Fibroblast of lung (primary cell): Measurements from ENCODE around the gene ZCCHC4. TPM values are rescaled to one million over a fixed set of nuclear protein-coding genes. Genes with fewer than 3 reads are reported as not detected.

Experiments used
- DNase-seq, 2 donors: peaks; one replicate each; pipeline versions ENCODE4 v3.0.0 to v3.0.0-alpha.2; 2010; ENCODE audit warnings: low read depth in 2 of 2
- H2AFZ ChIP-seq: 2 replicates; pipeline ENCODE4 v1.5.1; 2012; ENCODE audit warnings: low read length, control low read depth, inconsistent platforms
- H3K27ac ChIP-seq: 2 replicates; pipeline ENCODE4 v1.5.1; 2011; ENCODE audit warnings: low read length, control low read depth; ENCODE audit not compliant: insufficient read depth
- H3K27me3 ChIP-seq: 2 replicates; pipeline ENCODE4 v1.5.1; 2011; ENCODE audit warnings: mild to moderate bottlenecking, low read length; ENCODE audit not compliant: control insufficient read depth, insufficient read depth
- H3K36me3 ChIP-seq: 2 replicates; pipeline ENCODE4 v1.5.1; 2011; ENCODE audit warnings: low read length; ENCODE audit not compliant: control insufficient read depth, insufficient read depth
- H3K4me1 ChIP-seq: 2 replicates; pipeline ENCODE4 v1.5.1; 2011; ENCODE audit warnings: low read length; ENCODE audit not compliant: control insufficient read depth, insufficient read depth; ENCODE audit errors: extremely low read depth
- H3K4me2 ChIP-seq: 2 replicates; pipeline ENCODE4 v1.5.1; 2011; ENCODE audit warnings: low read length, control low read depth; ENCODE audit not compliant: insufficient read depth; ENCODE audit errors: extremely low read depth
- H3K4me3 ChIP-seq, 4 experiments: fragments of 200-600 bp in 1 of 4; sonication (generic) in 1 of 4; replicated peaks in 1 of 4; 2 replicates each; pipeline ENCODE4 v1.5.1; 2011 to 2016; ENCODE audit warnings: low read length in 4 of 4, low read depth in 3 of 4, mild to moderate bottlenecking in 3 of 4, control low read depth in 2 of 4, inconsistent platforms in 1 of 4, mixed read lengths in 1 of 4; ENCODE audit not compliant: insufficient read depth in 1 of 4; ENCODE audit errors: control extremely low read depth in 1 of 4
- H3K79me2 ChIP-seq: 2 replicates; pipeline ENCODE4 v1.5.1; 2012; ENCODE audit warnings: mild to moderate bottlenecking, low read length, inconsistent platforms; ENCODE audit not compliant: control insufficient read depth, insufficient read depth
- H3K9ac ChIP-seq: 2 replicates; pipeline ENCODE4 v1.5.1; 2011; ENCODE audit warnings: mild to moderate bottlenecking, low read length, control low read depth; ENCODE audit not compliant: insufficient read depth
- H3K9me3 ChIP-seq: 2 replicates; pipeline ENCODE4 v1.5.1; 2012; ENCODE audit warnings: low read depth, low read length; ENCODE audit not compliant: control insufficient read depth, insufficient read depth
- H4K20me1 ChIP-seq: 2 replicates; pipeline ENCODE4 v1.5.1; 2011; ENCODE audit warnings: low read length; ENCODE audit not compliant: control insufficient read depth, insufficient read depth; ENCODE audit errors: extremely low read depth
- CTCF ChIP-seq, 2 donors: IDR thresholded peaks in 1 of 2; conservative IDR thresholded peaks in 1 of 2; 1 replicate in 1 of 2; 2 replicates in 1 of 2; pipeline ENCODE4 v1.5.1; 2011 to 2012; ENCODE audit warnings: low read length in 2 of 2, control low read depth in 1 of 2, inconsistent platforms in 1 of 2, low read depth in 1 of 2, mild to moderate bottlenecking in 1 of 2
- EZH2 ChIP-seq: IDR thresholded peaks from 2 replicates; pipeline ENCODE4 v1.5.1; 2012; ENCODE audit warnings: low read length, control low read depth, mild to moderate bottlenecking; ENCODE audit errors: missing control alignments
- polyA plus RNA-seq, 2 donors: library from polyadenylated mRNA; depleted of rRNA in 1 of 2; stranded (reverse) in 1 of 2; unstranded in 1 of 2; fragments of >200 nt; gene quantifications; 2 replicates each; pipeline ENCODE4 v1.2.1, GENCODE V29; 2011 to 2012; ENCODE audit warnings: missing spikeins in 1 of 2
- total RNA-seq: library from RNA; depleted of rRNA; stranded (reverse); fragments of >200 nt; gene quantifications from 2 replicates; pipeline ENCODE4 v1.2.1, GENCODE V29; 2014

Gene ZCCHC4
- total and polyA plus RNA-seq, 2 donors (not counting 1 experiment from before 2014, with no cell fraction given) = 15.5 to 15.6 TPM

- no peak overlapping the region for H3K4me3 ChIP-seq
- no peaks in the 10 kb centered on the region for H4K20me1 ChIP-seq
- H3K9me3 ChIP-seq = no peaks in the 10 kb centered on the region
- H3K4me1 ChIP-seq = no peaks in the 10 kb centered on the region
- H3K79me2 ChIP-seq = no peaks in the 10 kb centered on the region
- peak in 1 of 2 donors; percentile 56 for DNase-seq
- no peaks in the 10 kb centered on the region for H3K36me3 ChIP-seq
- no peak overlapping the region for H3K27ac ChIP-seq
- H3K9ac ChIP-seq = no peak overlapping the region
- TF ChIP-seq EZH2 (no peak), CTCF (conservative IDR thresholded peaks at IDR 0.05 in 1 of 2, IDR thresholded peaks at IDR 0.05 in 1 of 2; ENCODE audit: low read depth in 1 of 2, low read length in 2 of 2) (no peak)
- H3K4me2 ChIP-seq = no peak overlapping the region
- no peak overlapping the region for H2AFZ ChIP-seq
- no peaks in the 10 kb centered on the region for H3K27me3 ChIP-seq
Observed at GRCh38 chr4:25402521-25402920, 89.9 kb downstream of the ZCCHC4 start.

GRCh38 chr4:25403699-25404098, 91.1 kb downstream of the ZCCHC4 start:
- H3K79me2 ChIP-seq = no peaks in the 10 kb centered on the region
- H3K9me3 ChIP-seq = no peaks in the 10 kb centered on the region
- H2AFZ ChIP-seq = no peak overlapping the region
- H4K20me1 ChIP-seq = no peaks in the 10 kb centered on the region
- no peaks in the 10 kb centered on the region for H3K36me3 ChIP-seq
- no peaks in the 10 kb centered on the region for H3K4me1 ChIP-seq
- TF ChIP-seq EZH2 (no peak), CTCF (conservative IDR thresholded peaks at IDR 0.05 in 1 of 2, IDR thresholded peaks at IDR 0.05 in 1 of 2; ENCODE audit: low read depth in 1 of 2, low read length in 2 of 2) (no peak)
- no peak for DNase-seq
- H3K4me2 ChIP-seq = no peak overlapping the region
- no peak overlapping the region for H3K4me3 ChIP-seq
- H3K27me3 ChIP-seq = no peaks in the 10 kb centered on the region
- no peak overlapping the region for H3K27ac ChIP-seq
- H3K9ac ChIP-seq = no peak overlapping the region

GRCh38 chr4:25405453-25405852, 92.9 kb downstream of the ZCCHC4 start:
- Histone ChIP-seq H3K4me2 (no peak overlapping the region), H3K27ac (no peak overlapping the region), H3K4me3 (no peak overlapping the region), H4K20me1 (no peaks in the 10 kb centered on the region), H3K9me3 (no peaks in the 10 kb centered on the region), H3K9ac (no peak overlapping the region), H3K36me3 (no peaks in the 10 kb centered on the region), H3K79me2 (no peaks in the 10 kb centered on the region), H3K27me3 (no peaks in the 10 kb centered on the region), H3K4me1 (no peaks in the 10 kb centered on the region), H2AFZ (no peak overlapping the region)
- TF ChIP-seq CTCF (conservative IDR thresholded peaks at IDR 0.05 in 1 of 2, IDR thresholded peaks at IDR 0.05 in 1 of 2; ENCODE audit: low read depth in 1 of 2, low read length in 2 of 2) (no peak), EZH2 (no peak)
- DNase-seq = no peak
